KMS-11 (cell line): ENCODE results near the gene LRRC9.
"Not testable (repeated sequence)": the region's sequence is repeated elsewhere in the genome, so short reads cannot be mapped to it uniquely, and the experiment has no call there.

Source experiments
- H2AFZ ChIP-seq: fragments of 200-600 bp; sonication (generic); 2 replicates; pipeline ENCODE4 v1.6.1; 2016; ENCODE audit warnings: antibody characterized with exemption, mixed run types, low read depth
- H3K27ac ChIP-seq: fragments of 200-600 bp; sonication (generic); 2 replicates; pipeline ENCODE4 v1.6.1; 2016; ENCODE audit warnings: mild to moderate bottlenecking, mixed run types
- H3K27me3 ChIP-seq: fragments of 200-600 bp; sonication (generic); 2 replicates; pipeline ENCODE4 v1.6.1; 2017; ENCODE audit warnings: mild to moderate bottlenecking, low read depth, mixed run types, moderate library complexity; ENCODE audit not compliant: insufficient read depth
- H3K36me3 ChIP-seq: fragments of 200-600 bp; sonication (generic); 2 replicates; pipeline ENCODE4 v1.6.1; 2017; ENCODE audit warnings: mild to moderate bottlenecking, mixed run types; ENCODE audit not compliant: insufficient read depth
- H3K4me1 ChIP-seq: fragments of 200-600 bp; sonication (generic); 2 replicates; pipeline ENCODE4 v1.6.1; 2016; ENCODE audit warnings: mild to moderate bottlenecking, low read depth, mixed run types; ENCODE audit not compliant: poor library complexity, severe bottlenecking
- H3K4me2 ChIP-seq: fragments of 200-600 bp; sonication (generic); 2 replicates; pipeline ENCODE4 v1.7.0; 2016; ENCODE audit warnings: mild to moderate bottlenecking, mixed run types
- H3K4me3 ChIP-seq: fragments of 200-600 bp; sonication (generic); IDR thresholded peaks from 2 replicates; pipeline ENCODE4 v1.6.1; 2017; ENCODE audit warnings: low read depth, low read length, mixed read lengths; ENCODE audit not compliant: insufficient read depth
- H3K79me2 ChIP-seq: fragments of 200-600 bp; sonication (generic); 2 replicates; pipeline ENCODE4 v1.6.1; 2016; ENCODE audit warnings: low read depth, mixed run types; ENCODE audit not compliant: insufficient read depth
- H3K9ac ChIP-seq: fragments of 200-600 bp; sonication (generic); 2 replicates; pipeline ENCODE4 v1.6.1; 2016; ENCODE audit warnings: mild to moderate bottlenecking, mixed run types
- H4K20me1 ChIP-seq: fragments of 200-600 bp; sonication (generic); 2 replicates; pipeline ENCODE4 v1.6.1; 2016; ENCODE audit warnings: mild to moderate bottlenecking, mixed run types; ENCODE audit not compliant: insufficient read depth
- CTCF ChIP-seq: fragments of 200-600 bp; sonication (generic); conservative IDR thresholded peaks from 2 replicates; pipeline ENCODE4 v1.6.1; 2017; ENCODE audit warnings: low read depth, mild to moderate bottlenecking, antibody characterized with exemption, low read length, moderate library complexity, mixed read lengths

Gene LRRC9

DNA sequence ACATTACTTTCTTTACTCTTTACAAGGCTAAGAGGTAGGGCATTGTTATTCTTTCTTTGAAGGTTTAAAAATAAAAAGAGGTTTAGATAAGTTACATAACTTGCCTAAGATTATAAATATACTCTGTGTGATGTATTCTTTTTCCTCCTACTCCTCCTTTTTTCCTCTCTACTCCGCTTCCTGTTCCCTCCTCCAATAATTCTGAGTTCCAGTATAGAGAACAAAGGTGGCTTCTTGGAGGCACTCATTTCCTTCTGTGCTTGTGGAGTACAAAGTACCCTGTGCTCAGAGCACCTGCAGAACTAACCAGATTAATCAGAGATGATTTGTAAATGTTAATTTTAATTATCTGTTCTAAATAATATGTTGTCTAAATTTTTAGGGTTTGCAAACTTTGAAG is 11.3 kb downstream of the LRRC9 start:
- H3K27me3 ChIP-seq: no peaks in the 10 kb centered on the region
- TF ChIP-seq CTCF: no peak

GRCh38 chr14:59936145-59936544 is 16.2 kb downstream of the LRRC9 start:
- Histone ChIP-seq H3K27me3 (no peaks in the 10 kb centered on the region), H3K9ac (no peak overlapping the region), H3K4me1 (no peaks in the 10 kb centered on the region), H4K20me1 (no peaks in the 10 kb centered on the region), H3K4me3 (no peak overlapping the region), H2AFZ (no peak overlapping the region), H3K79me2 (no peaks in the 10 kb centered on the region), H3K27ac (no peak overlapping the region), H3K36me3 (no peaks in the 10 kb centered on the region), H3K4me2 (no peak overlapping the region)
- no peak for TF ChIP-seq CTCF

More for the DNA sequence above, 11.3 kb downstream of the LRRC9 start:
- no peak overlapping the region for H2AFZ ChIP-seq
- no peak overlapping the region for H3K4me2 ChIP-seq
- no peak overlapping the region for H3K4me3 ChIP-seq
- H3K79me2 ChIP-seq: no peaks in the 10 kb centered on the region
- H3K4me1 ChIP-seq: no peaks in the 10 kb centered on the region
- H3K36me3 ChIP-seq: no peaks in the 10 kb centered on the region
- no peak overlapping the region for H3K27ac ChIP-seq
- no peak overlapping the region for H3K9ac ChIP-seq
- H4K20me1 ChIP-seq: no peaks in the 10 kb centered on the region

DNA sequence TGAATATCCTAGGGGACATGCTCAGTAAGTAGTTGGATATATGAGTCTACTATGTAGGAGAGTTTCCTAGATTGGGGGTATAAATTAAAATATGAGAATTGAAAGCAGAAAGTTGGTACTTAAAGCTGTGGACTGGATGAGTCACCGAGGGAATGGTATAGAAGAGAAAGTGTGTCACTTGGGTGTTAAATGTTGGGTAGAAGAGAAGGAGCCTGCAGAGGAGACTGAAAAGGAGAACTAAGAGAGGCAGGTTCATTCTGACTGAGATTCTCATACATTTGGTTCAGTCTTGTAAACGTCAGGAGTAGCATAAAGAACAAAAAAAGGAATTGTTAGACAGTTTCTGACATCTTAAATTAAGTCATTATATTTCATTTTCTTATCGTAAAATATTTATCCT is 19.9 kb downstream of the LRRC9 start:
- Histone ChIP-seq H3K4me3 (no peak overlapping the region), H4K20me1 (no peaks in the 10 kb centered on the region), H3K36me3 (no peaks in the 10 kb centered on the region), H2AFZ (no peak overlapping the region), H3K79me2 (no peaks in the 10 kb centered on the region), H3K4me2 (no peak overlapping the region), H3K4me1 (no peaks in the 10 kb centered on the region), H3K9ac (no peak overlapping the region), H3K27ac (no peak overlapping the region), H3K27me3 (no peaks in the 10 kb centered on the region)
- no peak for TF ChIP-seq CTCF

DNA sequence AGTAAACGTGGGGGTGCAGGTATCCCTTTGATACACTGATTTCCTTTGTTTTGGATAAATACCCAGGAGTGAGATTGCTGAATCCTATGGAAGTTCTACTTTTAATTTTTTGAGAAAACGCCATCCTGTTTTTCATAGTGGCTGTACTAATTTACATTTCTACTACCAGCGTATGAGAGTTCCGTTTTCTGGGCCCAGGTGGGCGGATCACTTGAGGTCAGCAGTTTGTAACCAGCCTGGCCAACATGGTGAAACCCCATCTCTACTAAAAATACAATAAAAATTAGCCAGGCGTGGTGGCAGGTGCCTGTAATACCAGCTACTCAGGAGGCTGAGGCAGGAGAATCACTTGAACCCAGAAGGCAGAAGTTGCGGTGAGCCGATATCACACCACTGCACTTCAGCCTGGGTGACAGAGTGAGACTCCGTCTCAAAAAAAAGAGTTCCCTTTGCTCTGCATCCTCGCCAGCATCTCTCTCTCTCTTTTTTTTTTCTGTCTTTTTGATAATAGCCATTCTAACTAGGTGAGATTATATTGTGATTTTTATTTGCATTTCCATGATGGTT is 22.4 kb downstream of the LRRC9 start:
- H3K4me3 ChIP-seq, H4K20me1 ChIP-seq, H3K27ac ChIP-seq, H3K4me1 ChIP-seq, H2AFZ ChIP-seq, H3K27me3 ChIP-seq, H3K9ac ChIP-seq, H3K36me3 ChIP-seq, H3K4me2 ChIP-seq, H3K79me2 ChIP-seq: not testable (repeated sequence)

DNA sequence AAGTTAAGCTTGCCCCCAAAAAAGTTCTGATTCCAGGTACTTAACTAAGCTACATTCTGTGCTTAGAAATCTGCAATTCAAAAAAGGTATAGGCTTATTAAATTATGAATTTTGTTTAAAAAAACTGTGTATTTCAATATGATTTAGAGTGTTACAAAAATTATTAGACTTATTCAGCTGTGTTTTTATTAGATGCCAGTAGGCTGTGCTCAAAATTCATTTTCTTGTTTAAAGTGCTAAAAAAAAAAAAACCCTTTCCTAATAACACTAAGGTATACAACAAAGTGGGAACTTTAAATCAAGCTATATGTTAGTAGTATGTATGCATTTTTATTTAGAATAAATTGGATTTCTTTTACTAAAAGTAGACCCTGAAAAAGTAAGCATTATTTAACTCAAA is 25.0 kb downstream of the LRRC9 start:
- TF ChIP-seq CTCF: no peak
- Histone ChIP-seq H3K27me3 (no peaks in the 10 kb centered on the region), H3K79me2 (no peaks in the 10 kb centered on the region), H3K27ac (no peak overlapping the region), H3K4me2 (no peak overlapping the region), H3K9ac (no peak overlapping the region), H4K20me1 (no peaks in the 10 kb centered on the region), H3K4me3 (no peak overlapping the region), H3K36me3 (no peaks in the 10 kb centered on the region), H2AFZ (no peak overlapping the region), H3K4me1 (no peaks in the 10 kb centered on the region)

DNA sequence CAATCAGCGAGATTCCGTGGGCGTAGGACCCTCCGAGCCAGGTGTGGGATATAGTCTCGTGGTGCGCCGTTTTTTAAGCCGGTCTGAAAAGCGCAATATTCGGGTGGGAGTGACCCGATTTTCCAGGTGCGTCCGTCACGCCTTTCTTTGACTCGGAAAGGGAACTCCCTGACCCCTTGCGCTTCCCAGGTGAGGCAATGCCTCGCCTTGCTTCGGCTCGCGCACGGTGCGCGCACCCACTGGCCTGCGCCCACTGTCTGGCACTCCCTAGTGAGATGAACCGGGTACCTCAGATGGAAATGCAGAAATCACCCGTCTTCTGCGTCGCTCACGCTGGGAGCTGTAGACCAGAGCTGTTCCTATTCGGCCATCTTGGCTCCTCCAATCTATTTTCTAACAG is 32.2 kb downstream of the LRRC9 start:
- not testable (repeated sequence) for H3K4me3 ChIP-seq, H3K27me3 ChIP-seq

DNA sequence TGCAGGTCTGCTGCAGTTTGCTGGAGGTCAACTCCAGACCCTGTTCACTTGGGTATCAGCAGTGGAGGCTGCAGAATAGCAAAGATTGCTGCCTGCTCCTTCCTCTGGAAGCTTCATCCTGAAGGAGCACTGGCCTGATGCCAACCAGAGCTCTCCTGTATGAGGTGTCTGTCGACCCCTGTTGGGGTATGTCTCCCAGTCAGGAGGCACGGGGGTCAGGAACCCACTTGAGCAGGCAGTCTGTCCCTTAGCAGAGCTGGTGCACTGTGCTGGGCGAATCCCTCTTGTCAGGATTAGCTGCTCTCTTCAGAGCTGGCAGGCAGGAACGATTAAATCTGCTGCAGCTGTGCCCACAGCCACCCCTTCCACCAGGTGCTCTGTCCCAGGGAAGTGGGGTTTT is 37.9 kb downstream of the LRRC9 start:
- not testable (repeated sequence) for H3K4me2 ChIP-seq, H3K79me2 ChIP-seq, H3K27ac ChIP-seq, H2AFZ ChIP-seq, H3K4me3 ChIP-seq, H4K20me1 ChIP-seq, H3K36me3 ChIP-seq, H3K27me3 ChIP-seq, H3K4me1 ChIP-seq, H3K9ac ChIP-seq

More for the DNA sequence above, 32.2 kb downstream of the LRRC9 start:
- not testable (repeated sequence) for H3K4me2 ChIP-seq, H3K79me2 ChIP-seq, H3K36me3 ChIP-seq, H3K9ac ChIP-seq, H3K27ac ChIP-seq, H2AFZ ChIP-seq, H4K20me1 ChIP-seq, H3K4me1 ChIP-seq
